HG03575 (cell line): Measurements from ENCODE around the gene MTHFD1L.

ENCODE experiments used
- ATAC-seq: cut with Tn5 transposase; IDR thresholded peaks from one replicate; pipeline ENCODE4 v1.9.1; 2021; ENCODE audit not compliant: unreplicated experiment, insufficient number of reproducible peaks, low FRiP score; ENCODE audit errors: extremely low read depth

The MTHFD1L gene

DNA sequence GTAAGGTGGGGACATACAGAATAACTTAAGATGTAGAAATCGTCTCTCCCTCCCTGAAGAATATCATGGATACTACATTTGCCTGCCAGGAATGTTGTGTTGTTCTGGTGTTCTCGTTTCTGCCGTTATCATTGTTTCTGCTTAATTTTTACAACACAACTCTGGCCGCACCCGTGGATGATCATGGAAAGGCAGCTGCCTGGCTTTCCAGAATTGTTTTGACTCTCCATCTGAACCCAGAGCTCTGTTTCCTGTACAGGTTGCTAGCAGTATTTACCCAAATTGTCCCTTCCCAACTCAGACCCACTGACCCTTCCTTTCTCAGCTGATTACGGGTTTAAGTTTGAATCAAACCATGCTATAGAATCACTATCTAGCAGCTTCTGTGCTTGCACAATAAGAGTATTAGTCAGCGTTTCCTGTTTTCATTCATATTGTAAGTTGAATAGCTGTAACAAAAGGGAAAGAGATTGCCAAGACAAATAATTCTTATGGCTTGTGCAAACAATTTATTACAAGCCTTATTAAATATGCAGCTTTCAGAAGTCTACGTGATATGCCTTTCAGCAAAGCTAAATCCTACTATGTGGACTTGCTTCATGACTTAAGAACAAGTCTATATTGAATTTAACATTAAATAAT, 139.0 kb downstream of the MTHFD1L start:
- no peak for ATAC-seq

DNA sequence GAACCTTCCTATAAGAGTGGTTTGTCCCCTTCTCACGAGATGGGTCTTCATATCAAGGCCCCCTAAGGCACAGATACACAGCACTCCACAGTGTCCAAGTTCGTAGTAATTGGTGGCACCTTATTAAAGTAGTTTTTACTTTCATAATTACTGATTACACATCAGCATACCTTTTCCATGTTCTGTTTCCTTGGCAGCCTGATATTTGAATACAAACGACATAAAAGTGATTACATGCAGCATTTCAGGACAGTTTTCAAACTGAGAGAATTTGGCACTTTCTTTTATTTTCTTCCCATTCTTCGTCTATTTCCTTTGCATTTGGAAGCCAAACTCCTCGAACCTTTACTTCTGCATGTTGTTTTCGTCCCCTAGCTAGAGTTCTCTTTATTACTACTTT, 139.7 kb downstream of the MTHFD1L start:
- no peak for ATAC-seq

DNA sequence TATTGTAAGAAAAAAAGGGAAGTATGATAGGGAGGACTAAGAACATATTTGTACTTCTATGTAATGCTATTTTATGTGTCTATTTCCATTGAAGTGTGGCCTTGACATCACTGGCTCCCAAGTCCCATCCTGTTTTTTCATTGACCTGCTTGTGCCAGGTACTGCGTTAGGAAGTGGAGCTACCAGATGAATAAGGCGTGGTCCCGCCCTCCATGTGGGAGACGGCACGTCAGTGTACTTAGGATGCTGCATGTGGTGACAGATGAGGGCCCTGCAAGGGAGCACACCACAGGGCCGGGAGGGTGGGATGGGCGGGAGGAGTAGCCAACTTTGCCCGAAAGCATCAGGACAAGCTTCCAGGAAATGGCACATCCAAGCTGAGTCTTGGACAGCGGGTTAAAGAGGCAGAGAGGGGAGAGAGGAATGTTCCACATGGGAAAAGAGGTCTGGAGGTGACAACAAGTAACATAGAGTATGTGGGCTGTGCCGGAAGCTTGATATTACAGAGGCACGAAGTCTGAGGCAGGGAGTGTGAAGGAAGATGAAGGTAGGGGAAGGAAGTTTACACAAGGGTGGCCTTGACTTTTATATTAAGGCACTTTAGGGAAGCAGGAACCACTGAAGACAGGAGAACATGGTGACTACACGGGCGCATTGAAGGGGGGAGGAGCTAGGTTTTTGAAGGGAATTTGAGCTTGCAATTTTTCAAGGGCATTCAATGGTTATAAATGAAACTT, 140.6 kb downstream of the MTHFD1L start:
- ATAC-seq, result no peak

DNA sequence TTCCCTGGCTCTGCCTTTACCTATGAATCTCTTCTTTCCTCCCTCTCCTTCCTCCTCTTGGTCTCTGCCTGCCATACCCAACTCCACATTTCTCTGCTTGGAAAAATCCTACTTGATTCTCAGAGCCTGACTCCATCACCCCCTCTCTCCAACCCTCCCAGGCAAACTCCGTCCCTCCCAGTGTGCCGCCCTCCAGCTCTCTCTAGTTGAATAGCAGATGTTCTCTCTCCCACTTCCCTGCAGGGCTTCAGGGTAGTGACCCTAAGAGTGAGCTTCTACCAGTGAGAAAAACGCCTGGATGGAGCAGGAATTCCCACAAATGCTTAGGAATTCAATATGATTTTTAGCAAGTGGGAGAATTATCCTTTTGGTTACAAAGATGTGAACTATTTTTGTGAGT, 141.6 kb downstream of the MTHFD1L start:
- ATAC-seq, result no peak

DNA sequence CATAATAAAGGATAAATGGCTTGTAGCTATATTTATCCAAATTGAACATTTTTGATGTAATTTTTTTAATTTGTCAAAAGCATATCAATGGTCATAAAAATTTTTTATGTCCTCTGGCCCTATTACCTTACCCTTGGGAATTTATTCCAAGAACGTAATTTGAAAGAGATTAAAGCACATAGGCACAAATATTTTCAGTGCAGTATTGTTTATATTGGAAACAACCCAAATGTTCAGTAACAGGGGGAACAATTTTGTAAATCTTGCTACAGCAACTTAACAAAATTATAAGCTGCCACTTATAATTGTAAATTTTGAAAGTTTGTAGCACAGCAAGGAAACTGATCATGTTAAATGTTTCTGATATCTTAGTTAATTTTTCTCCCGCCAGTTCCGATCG, 142.4 kb downstream of the MTHFD1L start:
- no peak for ATAC-seq

DNA sequence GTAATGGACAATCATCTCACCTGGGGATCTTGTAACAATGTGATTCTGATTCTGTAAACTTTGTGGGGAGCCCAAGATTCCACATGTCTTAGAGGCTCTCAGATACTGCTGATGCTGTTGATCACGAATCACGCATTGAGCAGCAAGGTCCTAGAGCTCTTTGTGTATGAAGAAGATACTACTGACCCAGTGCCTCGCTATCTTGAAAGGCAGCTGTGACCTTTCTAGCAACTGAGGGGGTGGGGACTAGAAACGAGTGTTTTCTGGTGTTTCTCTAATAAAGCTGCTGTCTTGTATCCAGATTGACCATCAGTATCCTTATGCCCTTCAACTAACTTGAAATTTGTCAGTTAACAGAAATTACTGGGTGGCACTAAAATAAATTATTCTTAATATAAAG, 142.9 kb downstream of the MTHFD1L start:
- ATAC-seq, result no peak

DNA sequence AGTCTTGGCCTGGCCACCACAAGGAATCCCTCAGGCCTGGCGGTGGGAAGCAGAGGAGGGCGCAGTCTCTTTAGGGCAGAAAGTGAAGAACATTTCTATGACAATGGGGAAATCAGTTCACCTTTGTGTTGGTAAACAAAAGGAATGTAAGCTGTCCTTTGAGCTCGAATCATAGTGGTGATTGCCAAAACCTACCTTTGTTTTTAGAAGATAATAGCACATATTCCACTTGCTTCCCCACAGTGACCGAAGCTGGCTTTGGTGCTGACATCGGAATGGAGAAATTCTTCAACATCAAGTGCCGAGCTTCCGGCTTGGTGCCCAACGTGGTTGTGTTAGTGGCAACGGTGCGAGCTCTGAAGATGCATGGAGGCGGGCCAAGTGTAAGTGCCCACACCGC, 144.1 kb downstream of the MTHFD1L start:
- ATAC-seq, result no peak

DNA sequence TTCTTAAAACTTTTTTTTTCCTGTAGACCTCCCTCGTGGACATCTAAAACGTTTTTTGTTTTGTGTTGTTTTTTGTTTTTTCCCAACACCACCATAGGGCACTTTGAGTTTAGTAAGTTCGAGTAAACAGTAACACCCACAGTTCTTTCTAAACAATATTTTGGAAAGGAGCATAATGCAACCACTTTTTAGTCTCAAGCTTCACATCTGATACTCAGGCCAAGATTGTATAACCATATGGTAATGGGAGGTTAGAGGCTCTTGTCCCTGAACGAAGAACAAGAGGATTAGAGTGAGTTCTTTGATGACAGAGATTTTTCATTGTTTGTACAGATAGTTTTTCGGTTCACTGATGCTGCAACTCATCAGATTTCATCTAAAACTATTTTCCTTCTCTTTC, 144.6 kb downstream of the MTHFD1L start:
- no peak for ATAC-seq

DNA sequence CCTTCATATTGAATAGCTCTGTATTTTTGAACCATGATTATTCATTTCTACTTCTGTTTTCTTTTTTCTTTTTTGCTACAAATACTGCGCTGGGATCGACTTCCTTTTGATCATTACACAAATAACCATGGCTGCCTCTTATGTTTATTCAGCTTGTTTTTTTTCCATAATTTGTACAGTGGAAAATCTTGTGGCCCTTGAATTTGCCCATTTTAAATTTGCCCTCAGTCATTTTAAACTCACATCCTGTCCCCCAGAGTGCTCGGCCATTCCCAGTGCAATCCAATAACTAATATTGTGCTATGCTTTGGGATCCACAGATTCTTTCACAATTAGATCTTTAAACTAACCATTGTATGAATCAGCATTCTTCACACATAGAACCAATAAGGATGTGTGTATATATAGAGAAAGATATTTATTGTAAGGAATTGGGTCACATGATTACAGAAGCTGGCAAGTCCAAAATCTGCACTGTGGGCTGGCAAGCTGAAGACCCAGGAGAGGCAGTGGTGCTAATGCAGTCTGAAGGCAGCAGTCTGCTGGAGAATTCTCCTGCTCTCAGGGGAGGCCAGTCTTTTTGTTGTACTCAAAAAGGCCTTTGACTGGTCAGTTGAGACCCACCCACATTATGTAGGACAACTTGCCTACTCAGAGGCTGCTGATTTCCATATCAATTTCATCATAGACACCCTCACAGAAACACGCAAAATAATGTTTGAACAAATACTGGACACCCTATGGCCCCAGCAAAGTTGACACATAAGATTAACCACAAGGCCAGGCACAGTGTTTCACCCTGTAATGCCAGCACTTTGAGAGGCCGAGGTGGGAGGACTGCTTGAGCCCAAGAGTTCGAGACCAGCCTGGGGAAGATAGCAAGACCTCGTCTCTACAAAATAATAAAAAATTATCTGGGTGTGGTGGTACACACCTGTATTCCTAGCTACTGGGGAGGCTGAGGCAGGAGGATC, 147.1 kb downstream of the MTHFD1L start:
- no peak for ATAC-seq

DNA sequence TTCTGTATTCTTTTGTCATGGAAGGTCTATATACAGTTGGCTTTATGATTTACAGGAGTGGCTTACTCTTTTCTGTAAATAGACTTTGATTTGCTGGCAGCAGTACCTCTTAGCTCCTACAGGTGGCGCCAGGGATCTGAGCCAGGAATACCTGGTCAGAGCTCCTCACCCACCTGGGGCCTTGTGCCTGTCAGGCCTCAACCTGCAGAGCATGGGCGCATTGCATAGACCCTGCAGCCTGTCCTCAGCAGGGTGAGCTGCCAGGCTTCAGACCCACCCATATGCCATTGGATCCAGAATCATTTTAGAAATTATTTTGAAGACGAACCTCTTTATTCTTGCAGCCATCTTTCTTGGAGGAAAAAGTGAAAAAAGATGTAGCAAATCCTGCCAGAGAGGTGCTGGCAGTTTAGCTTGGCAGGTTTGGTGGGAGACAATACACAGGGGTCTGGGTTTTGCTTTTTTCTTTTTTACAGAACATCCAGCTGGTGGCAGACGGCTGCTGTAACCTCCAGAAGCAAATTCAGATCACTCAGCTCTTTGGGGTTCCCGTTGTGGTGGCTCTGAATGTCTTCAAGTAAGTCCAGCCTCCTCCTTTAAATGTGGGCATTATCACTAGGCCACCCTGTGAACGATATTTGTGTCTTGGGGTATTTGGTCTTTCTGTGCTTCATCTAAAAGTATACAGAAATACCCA, 149.1 kb downstream of the MTHFD1L start:
- peak; percentile 53 for ATAC-seq

DNA sequence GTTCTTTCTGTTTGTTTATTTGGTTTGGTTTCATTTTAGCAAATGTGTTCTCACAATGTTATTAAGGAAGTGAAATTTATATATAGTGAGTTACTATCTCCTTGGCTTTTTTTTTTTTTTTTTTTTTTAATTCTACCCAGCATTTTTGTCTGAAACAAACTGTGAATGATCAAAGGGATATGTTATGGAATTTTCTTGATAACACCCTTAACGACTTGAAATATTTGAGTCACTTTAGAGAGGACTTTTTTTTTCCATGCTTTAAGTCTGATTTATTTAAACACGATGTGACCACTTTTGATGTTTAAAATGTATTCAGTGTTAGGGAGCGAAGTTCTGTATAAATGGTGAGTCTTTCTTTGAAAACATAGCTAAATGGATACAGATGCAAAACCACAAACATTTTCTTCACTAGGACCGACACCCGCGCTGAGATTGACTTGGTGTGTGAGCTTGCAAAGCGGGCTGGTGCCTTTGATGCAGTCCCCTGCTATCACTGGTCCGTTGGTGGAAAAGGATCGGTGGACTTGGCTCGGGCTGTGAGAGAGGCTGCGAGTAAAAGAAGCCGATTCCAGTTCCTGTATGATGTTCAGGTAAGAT, 149.7 kb downstream of the MTHFD1L start:
- no peak for ATAC-seq

DNA sequence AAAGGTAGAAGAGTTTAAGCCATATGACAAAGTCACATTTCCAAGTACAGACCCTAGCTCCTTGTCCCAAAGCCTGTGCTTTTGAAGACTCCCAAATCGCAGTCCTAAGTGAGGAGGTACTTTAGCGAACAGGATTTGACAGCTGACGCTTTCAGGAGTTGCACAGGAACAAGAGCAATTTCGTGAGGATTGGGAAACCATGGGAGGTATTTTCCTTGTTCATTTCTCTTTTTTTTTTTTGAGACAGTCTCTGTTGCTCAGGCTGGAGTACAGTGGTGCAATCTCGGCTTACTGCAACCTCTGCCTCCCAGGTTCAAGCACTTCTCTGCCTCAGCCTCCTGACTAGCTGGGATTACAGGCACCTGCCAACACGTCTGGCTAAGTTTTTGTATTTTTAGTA, 150.6 kb downstream of the MTHFD1L start:
- ATAC-seq, result no peak

DNA sequence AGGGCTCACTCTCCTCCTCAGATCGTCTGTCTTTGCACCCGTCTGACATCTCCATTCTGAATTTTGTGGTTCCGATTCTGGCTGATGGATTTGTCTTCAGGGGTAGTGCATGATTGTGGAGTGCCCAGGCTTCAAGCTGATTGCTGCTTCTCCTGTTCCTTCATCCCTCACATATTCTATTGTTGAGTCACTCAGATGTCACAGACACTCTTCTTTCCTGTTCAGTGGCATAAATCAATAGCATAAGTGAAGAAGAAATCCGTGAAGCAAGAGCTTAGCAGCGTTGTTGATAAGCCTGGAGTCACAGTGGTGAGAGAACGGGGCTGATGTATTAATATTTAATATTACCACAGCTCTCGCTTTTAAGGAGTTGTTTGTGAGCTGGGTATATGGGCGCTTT, 152.5 kb downstream of the MTHFD1L start:
- ATAC-seq, result no peak

DNA sequence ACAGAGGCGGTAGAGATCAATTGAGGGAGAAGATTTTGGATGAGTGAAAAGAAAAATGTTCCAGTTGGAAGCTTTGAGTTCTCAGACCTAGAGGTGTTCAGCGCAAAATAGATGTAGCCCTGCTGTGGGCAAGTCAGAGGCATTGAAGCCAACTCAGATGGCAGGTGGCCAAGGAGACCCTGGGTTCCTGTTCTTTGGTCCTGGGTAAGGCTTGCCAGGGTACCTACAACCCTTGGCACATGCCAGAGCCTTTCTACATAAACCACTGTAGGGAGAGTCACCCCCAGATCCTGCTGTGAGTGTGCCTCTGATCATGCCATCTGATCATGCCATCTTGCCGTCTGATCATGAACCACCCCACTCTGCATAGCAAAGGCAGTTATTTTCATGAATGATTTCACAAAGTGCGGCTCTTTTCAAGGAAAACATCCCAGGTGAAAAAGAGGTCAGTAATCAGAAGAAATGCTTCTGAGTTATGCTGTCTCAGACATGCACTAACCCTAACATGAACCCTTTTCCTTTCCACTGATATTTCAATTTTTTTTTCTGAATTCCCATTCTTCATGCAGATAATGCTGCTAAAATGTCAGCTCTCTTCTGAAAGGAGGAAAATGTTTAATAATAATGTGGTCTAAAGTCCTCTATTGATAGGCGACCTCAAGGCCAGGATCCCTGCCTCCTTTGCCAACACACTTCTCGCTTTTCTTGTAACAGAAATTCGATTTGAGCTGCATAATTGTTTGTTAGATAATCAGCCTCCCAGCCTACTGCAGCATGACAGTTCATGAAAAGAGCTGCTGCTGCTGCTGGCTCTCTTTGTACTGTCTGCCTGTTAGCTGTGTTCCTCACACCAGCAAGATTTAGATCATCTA, 153.6 kb downstream of the MTHFD1L start:
- no peak for ATAC-seq

DNA sequence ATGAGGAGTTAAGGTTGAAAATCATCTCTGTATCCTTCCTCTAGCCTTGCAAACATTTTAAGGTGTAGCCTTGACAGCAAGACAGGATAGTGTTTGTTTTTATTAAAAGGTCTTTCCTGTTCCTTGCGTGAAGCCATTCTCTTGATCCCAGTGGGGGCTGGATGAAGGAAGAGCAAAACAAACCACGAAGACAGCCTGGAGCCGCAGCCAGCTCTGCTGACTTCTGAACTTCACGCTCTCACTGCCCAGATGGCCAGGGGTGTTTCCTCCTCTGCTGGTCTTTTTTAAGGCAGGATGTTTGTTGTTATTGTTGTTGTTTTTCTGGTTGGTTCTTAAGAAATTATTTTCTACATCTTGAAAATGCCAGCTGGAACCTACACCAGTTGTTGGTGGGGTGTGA, 156.4 kb downstream of the MTHFD1L start:
- ATAC-seq, result no peak

DNA sequence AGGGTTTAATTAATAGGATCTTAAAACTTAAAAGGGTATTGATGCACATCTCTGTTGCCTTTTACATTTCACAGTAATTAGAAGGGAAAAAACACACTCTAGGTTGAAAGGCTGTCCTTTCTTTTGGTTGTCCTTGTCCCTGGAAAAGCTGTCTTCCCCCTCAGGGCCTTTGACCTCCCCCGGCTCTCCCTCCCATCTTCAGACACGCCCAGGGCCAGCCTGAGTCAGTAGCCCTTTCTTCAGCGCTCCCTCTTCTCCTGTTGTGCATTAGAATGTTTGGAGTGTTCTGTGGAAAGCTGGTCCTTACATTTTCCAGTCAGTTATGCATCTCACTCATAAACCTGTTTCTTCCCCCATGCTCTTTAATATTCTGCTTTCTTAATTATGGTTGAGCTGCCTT, 157.0 kb downstream of the MTHFD1L start:
- no peak for ATAC-seq

DNA sequence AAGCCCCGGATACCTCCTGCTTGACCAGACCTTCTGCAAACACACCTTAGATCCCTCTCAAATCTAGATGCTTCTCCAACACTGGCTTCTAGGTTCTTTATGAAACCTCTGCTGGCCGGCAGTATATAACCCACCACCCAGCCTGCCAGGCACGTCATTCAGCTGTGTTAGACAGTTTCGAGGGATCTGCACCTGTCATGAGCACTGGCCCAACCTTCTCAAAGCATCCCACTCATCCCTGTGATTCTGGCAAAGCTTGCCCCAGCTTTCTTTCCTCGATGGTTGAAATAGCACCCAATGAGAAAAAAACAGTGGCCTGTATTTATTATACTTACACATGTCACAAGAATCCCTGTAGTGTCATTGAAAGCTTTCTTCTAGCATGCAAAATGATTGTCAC, 157.8 kb downstream of the MTHFD1L start:
- ATAC-seq, result no peak

DNA sequence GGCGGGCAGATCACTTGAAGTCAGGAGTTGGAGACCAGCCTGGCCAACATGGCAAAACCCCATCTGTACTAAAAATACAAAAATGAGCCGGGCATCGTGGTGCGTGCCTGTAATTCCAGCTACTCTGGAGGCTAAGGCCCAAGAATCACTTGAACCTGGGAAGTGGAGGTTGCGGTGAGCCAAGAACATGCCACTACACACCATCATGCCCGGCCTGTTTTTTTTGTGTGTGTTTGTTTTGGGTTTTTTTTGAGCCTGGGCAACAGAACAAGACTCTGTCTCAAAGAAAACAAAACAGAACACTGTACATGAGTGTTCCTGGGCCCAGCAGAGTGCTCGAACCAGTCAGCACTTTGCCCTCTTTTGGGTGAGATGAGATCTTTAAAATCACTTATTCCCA, 159.1 kb downstream of the MTHFD1L start:
- ATAC-seq, result no peak
